A673 (cell line): ENCODE data around the gene U2AF1L4.

ENCODE experiments used
- CTCF ChIP-seq: fragments of 300-800, 200-600 bp; sonication (generic); conservative IDR thresholded peaks from 2 replicates; pipeline ENCODE4 v1.5.1; 2017; ENCODE audit warnings: low read depth, mild to moderate bottlenecking, antibody characterized with exemption, low read length, moderate library complexity, mixed read lengths
- EZH2 ChIP-seq: fragments of 200-600 bp; sonication (generic); IDR thresholded peaks from 2 replicates; pipeline ENCODE4 v1.6.1; 2017; ENCODE audit warnings: borderline replicate concordance, low read depth, mild to moderate bottlenecking, mixed read lengths, antibody characterized with exemption, low read length; ENCODE audit not compliant: poor library complexity, severe bottlenecking

GRCh38 chr19:35789978-35790944, 45.0 kb upstream of the U2AF1L4 start:
- TF ChIP-seq CTCF (no peak), EZH2 (no peak)
